K562 (cell line): ENCODE measurements around the gene EML1. TPM values are rescaled to one million over a fixed set of nuclear protein-coding genes. Genes with fewer than 3 reads are reported as not detected.

Source experiments
- ATAC-seq: fragments of 200-7000 bp; cut with Tn5 transposase; 3 replicates; pipeline ENCODE4 v1.9.1; 2020; ENCODE audit warnings: moderate library complexity
- BruUV-seq: library from RNA; stranded (reverse); fragments of 400-500 nt; replicated peaks from 2 replicates; lab custom pipeline; 2021; lab: Mats Ljungman, UMichigan
- CTCF ChIA-PET: fragments of 300-600 bp; formaldehyde crosslinking; extraction: SDS; loops from one replicate; lab custom pipeline; 2021; ENCODE audit warnings: low intra/inter-chr PET ratio; lab: Yijun Ruan, JAX
- POLR2A ChIA-PET: fragments of 300-600, 350-650 bp; sonication (Branson Sonifier 250); formaldehyde crosslinking; extraction: SDS; loops from one replicate; lab custom pipeline; 2021; ENCODE audit warnings: antibody characterized with exemption, inconsistent platforms; lab: Yijun Ruan, JAX
- DNase-seq, 4 experiments: peaks; one replicate each; pipeline versions ENCODE4 v3.0.0 to v3.0.0-alpha.2; 2011 to 2018; ENCODE audit warnings: low spot score in 3 of 4, mixed read lengths in 3 of 4; ENCODE audit errors: extremely low read depth in 1 of 4
- FAIRE-seq: peaks from 2 replicates; lab custom pipeline; 2011; peaks lifted over from hg19 to GRCh38; lab: Jason Lieb, UNC
- H2AFZ ChIP-seq: 2 replicates; pipeline ENCODE4 v1.6.0; 2011; ENCODE audit warnings: low read depth, low read length, control low read depth, inconsistent platforms
- H3K27ac ChIP-seq: fragments of 200-600 bp; 3 replicates; pipeline ENCODE4 v1.8.0; 2011; ENCODE audit warnings: low read depth, mild to moderate bottlenecking, control low read depth, inconsistent platforms, low read length, moderate library complexity, mixed read lengths; ENCODE audit errors: extremely low read depth
- H3K27me3 ChIP-seq, 2 experiments: fragments of 300-600 bp in 1 of 2; 2 replicates in 1 of 2; 3 replicates in 1 of 2; pipeline versions ENCODE4 v1.6.0 to v1.8.0; 2011; ENCODE audit warnings: inconsistent platforms in 2 of 2, low read length in 2 of 2, mild to moderate bottlenecking in 1 of 2, mixed read lengths in 1 of 2, moderate library complexity in 1 of 2; ENCODE audit not compliant: control insufficient read depth in 2 of 2, insufficient read depth in 2 of 2
- H3K36me3 ChIP-seq: fragments of 300-600 bp; 3 replicates; pipeline ENCODE4 v1.8.0; 2011; ENCODE audit warnings: mild to moderate bottlenecking, low read length, inconsistent platforms; ENCODE audit not compliant: control insufficient read depth, insufficient read depth
- H3K4me1 ChIP-seq, 2 experiments: fragments of 200-600 bp in 1 of 2; replicated peaks in 1 of 2; 2 replicates in 1 of 2; 3 replicates in 1 of 2; pipeline versions ENCODE4 v1.5.1 to v1.8.0; 2011; ENCODE audit warnings: inconsistent platforms in 2 of 2, low read length in 2 of 2, mild to moderate bottlenecking in 1 of 2, mixed read lengths in 1 of 2, moderate library complexity in 1 of 2; ENCODE audit not compliant: control insufficient read depth in 2 of 2, insufficient read depth in 2 of 2
- H3K4me2 ChIP-seq: 2 replicates; pipeline ENCODE4 v1.6.1; 2011; ENCODE audit warnings: low read length, control low read depth, inconsistent platforms, mixed read lengths; ENCODE audit not compliant: insufficient read depth
- H3K4me3 ChIP-seq: fragments of 200-600 bp; sonication (generic), shearing (Covaris generic); 2 replicates; pipeline ENCODE4 v1.5.1; 2016; ENCODE audit warnings: control low read depth, inconsistent platforms
- H3K79me2 ChIP-seq: fragments of 200-600 bp; 3 replicates; pipeline ENCODE4 v1.8.0; 2011; ENCODE audit warnings: low read length, inconsistent platforms; ENCODE audit not compliant: control insufficient read depth, insufficient read depth
- H3K9ac ChIP-seq, 2 experiments: 2 replicates each; pipeline versions ENCODE4 v1.6.0 to v1.6.1; 2011; ENCODE audit warnings: low read depth in 2 of 2, low read length in 2 of 2, control low read depth in 1 of 2, inconsistent platforms in 1 of 2, mild to moderate bottlenecking in 1 of 2, mixed read lengths in 1 of 2; ENCODE audit not compliant: insufficient read depth in 1 of 2
- H3K9me1 ChIP-seq: one replicate; pipeline ENCODE4 v1.6.0; 2011; ENCODE audit warnings: inconsistent platforms, mild to moderate bottlenecking, low read length, moderate library complexity; ENCODE audit not compliant: control insufficient read depth, insufficient read depth
- H3K9me3 ChIP-seq: replicated peaks from 2 replicates; pipeline ENCODE4 v1.5.1; 2011; ENCODE audit warnings: low read depth, low read length, inconsistent platforms; ENCODE audit not compliant: control insufficient read depth, insufficient read depth
- H4K20me1 ChIP-seq: replicated peaks from 2 replicates; pipeline ENCODE4 v1.6.1; 2011; ENCODE audit warnings: low read length, inconsistent platforms, mixed read lengths; ENCODE audit not compliant: control insufficient read depth, insufficient read depth
- CBFA2T3 ChIP-seq: fragments of 450-650 bp; IDR thresholded peaks from 2 replicates; pipeline ENCODE4 v1.6.1; 2017
- DNMT1 ChIP-seq: fragments of 450-650 bp; IDR thresholded peaks from 2 replicates; pipeline ENCODE4 v1.6.1; 2016; ENCODE audit warnings: antibody characterized with exemption, mild to moderate bottlenecking
- E2F3 ChIP-seq: fragments of 250-450 bp; sonication (Bioruptor Pico); IDR thresholded peaks from 2 replicates; pipeline ENCODE4 v1.4.0; 2020; ENCODE audit warnings: mild to moderate bottlenecking
- GABPB1 ChIP-seq: sonication (generic); formaldehyde crosslinking; IDR thresholded peaks from 2 replicates; pipeline ENCODE4 v1.8.0; 2022; ENCODE audit warnings: mild to moderate bottlenecking, missing genetic modification reagents
- HMG20B ChIP-seq: fragments of 250-450 bp; sonication (Bioruptor Pico); IDR thresholded peaks from 2 replicates; pipeline ENCODE4 v1.5.0; 2021; ENCODE audit warnings: mild to moderate bottlenecking
- KDM2B ChIP-seq: fragments of 250-450 bp; sonication (Bioruptor Pico); IDR thresholded peaks from 2 replicates; pipeline ENCODE4 v1.8.0; 2021; ENCODE audit warnings: mild to moderate bottlenecking, moderate library complexity
- SIN3A ChIP-seq, 2 experiments: fragments of 150-350 bp in 1 of 2; IDR thresholded peaks; 2 replicates each; pipeline ENCODE4 v1.6.1; 2011 to 2016; ENCODE audit warnings: borderline replicate concordance in 2 of 2, low read depth in 2 of 2, low read length in 2 of 2, mild to moderate bottlenecking in 2 of 2, moderate library complexity in 2 of 2; ENCODE audit not compliant: control insufficient read depth in 1 of 2
- TCF7L2 ChIP-seq: fragments of 150-350 bp; IDR thresholded peaks from 2 replicates; pipeline ENCODE4 v1.6.1; 2016; ENCODE audit warnings: low read depth, mild to moderate bottlenecking, low read length, moderate library complexity
- ZNF253 ChIP-seq: fragments of 250-450 bp; sonication (Bioruptor Pico); conservative IDR thresholded peaks from 2 replicates; pipeline ENCODE4 v1.6.1; 2021; ENCODE audit warnings: mild to moderate bottlenecking
- ZNF431 ChIP-seq: sonication (generic); formaldehyde crosslinking; IDR thresholded peaks from 2 replicates; pipeline ENCODE4 v1.8.0; 2022; ENCODE audit warnings: mild to moderate bottlenecking, missing genetic modification reagents
- WGBS: fragments of 100-300 bp; shearing (Covaris generic); methylation state at CpG from one replicate; pipeline ENCODE4 v1.1.6; 2016; ENCODE audit warnings: low coverage, mixed read lengths; ENCODE audit not compliant: insufficient coverage; ENCODE audit errors: missing lambda C conversion rate; 5-methylcytosine and 5-hydroxymethylcytosine counted together
- in situ Hi-C: fragments of 300-500 bp; cut with MboI; formaldehyde crosslinking; loops from 4 replicates; pipeline ENCODE4 v1.15.0; 2018; ENCODE audit warnings: inconsistent platforms, mixed read lengths
- intact Hi-C: fragments of 100-400 bp; cut with micrococcal nuclease; formaldehyde crosslinking; loops from 2 replicates; pipeline ENCODE4 v1.14.2; 2022
- polyA plus RNA-seq, 8 experiments: library from polyadenylated mRNA; depleted of rRNA in 4 of 8; stranded (reverse) in 5 of 8; unstranded in 3 of 8; fragments of >200 nt; fragmentation: Nextera tagmentation in 2 of 8; fragmentation: Illumina TruSeq in 1 of 8; extraction: Ambion mirVana in 2 of 8; extraction: Trizol in 1 of 8; gene quantifications; 2 replicates each; pipeline versions ENCODE4 v1.2.1 to v1.2.3, GENCODE V29; 2011 to 2014; ENCODE audit warnings: inconsistent platforms in 1 of 8, missing spikeins in 1 of 8
- total RNA-seq, 7 experiments: library from RNA; depleted of rRNA in 6 of 7; stranded (reverse); fragments of >200 nt in 6 of 7; fragmentation: Illumina TruSeq in 2 of 7; extraction: Trizol in 2 of 7; gene quantifications; 2 replicates each; pipeline versions ENCODE4 v1.2.1 to v1.2.3, GENCODE V29; 2011 to 2021; ENCODE audit warnings: low replicate concordance in 1 of 7

The EML1 gene
- total and polyA plus RNA-seq, 9 of the 15 experiments (the other 6 are each of a cell fraction or from before 2014, with no cell fraction given), result 0.01 to 0.35 (median 0.07) TPM; not detected in 2

DNA sequence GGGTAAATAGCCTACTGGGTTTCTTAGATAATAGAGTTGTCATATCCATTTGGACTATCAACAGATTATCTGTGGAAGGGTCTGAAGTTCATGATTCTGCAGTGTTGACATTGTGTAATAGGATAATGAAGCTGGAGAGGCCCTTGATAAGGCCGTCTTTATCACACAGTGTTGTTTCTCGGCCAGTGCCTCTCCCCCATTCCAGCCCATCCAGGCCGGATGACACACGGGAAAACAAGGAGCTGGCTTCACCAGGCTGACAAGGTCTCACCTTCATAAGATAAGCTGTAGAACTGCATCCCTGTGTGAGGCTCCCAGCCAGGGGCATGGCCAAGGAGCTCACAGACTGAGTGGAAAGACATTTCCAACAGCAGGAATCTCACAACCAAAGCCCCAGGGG, 8.7 kb upstream of the EML1 start:
- no peak overlapping the region for H2AFZ ChIP-seq
- ATAC-seq (no peak), DNase-seq (no peak), FAIRE-seq (no peak)
- POLR2A ChIA-PET, result interaction anchor here (1.8 kb wide), 1 partner anchor 8 kb away, joined by 5 read pairs; no protein-coding TSS in a partner anchor
- no peaks in the 10 kb centered on the region for H3K9me1 ChIP-seq
- no peak overlapping the region for H3K4me3 ChIP-seq
- CTCF ChIA-PET, result no interaction called here
- H3K4me2 ChIP-seq, result no peak overlapping the region
- no peak for TF ChIP-seq ZNF253
- 0 out of 2 replicates have a peak, but pooled peaks have one; percentile 8 for TF ChIP-seq CBFA2T3
- no peaks in the 10 kb centered on the region for H3K9me3 ChIP-seq
- no peak overlapping the region for H3K9ac ChIP-seq
- in situ Hi-C loops (no loop called here), intact Hi-C loops (no loop called here)
- BruUV-seq, result no TSS peak
- no peaks in the 10 kb centered on the region for H3K79me2 ChIP-seq
- no peaks in the 10 kb centered on the region for H3K36me3 ChIP-seq
- H3K4me1 ChIP-seq, result no peaks in the 10 kb centered on the region
- H4K20me1 ChIP-seq, result 0 out of 2 replicates have a peak, but pooled peaks cover 2% of the 10 kb centered on the region
- H3K27me3 ChIP-seq, result peaks cover 2 to 23% of the 10 kb centered on the region in 2 experiments; a peak in 2 of 5 replicates
- H3K27ac ChIP-seq, result no peak overlapping the region
- WGBS, result 0% methylated on average over 4 of the region's 4 CpGs

DNA sequence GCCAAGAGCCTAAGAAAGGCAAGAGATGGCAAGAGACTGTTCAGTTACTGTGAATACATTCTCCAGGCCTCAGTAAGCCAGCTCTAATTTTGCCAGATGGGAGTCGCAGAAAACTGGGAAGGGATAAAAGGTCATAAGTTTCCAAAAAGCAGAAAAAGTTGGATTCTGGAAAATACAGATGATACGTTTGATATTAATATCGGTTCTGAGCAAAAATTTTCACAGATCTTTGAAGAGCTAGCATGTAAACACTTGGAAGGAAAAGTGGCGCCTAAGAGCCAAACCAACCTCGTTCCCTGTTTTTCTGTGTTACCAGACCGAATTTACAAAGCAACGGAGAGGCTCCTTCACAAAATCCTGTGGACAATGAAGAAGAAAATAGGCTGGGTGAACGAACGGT, 7.8 kb upstream of the EML1 start:
- 0% methylated on average over 9 of the region's 9 CpGs for WGBS
- CTCF ChIA-PET, result no interaction called here
- POLR2A ChIA-PET, result interaction anchor here (0.6 to 1.8 kb wide), 2 partner anchors 9 to 118 kb away, joined by 3 to 5 read pairs; no protein-coding TSS in a partner anchor
- Histone ChIP-seq H3K27ac (no peak overlapping the region), H2AFZ (no peak overlapping the region), H3K9me1 (no peaks in the 10 kb centered on the region), H3K4me1 (no peaks in the 10 kb centered on the region), H3K36me3 (no peaks in the 10 kb centered on the region)
- no peak for DNase-seq
- intact Hi-C loops, result no loop called here
- FAIRE-seq, result no peak
- TF ChIP-seq ZNF431 (CRISPR knock-in tag) (no peak), KDM2B (CRISPR knock-in tag) (no peak), E2F3 (CRISPR knock-in tag) (no peak), DNMT1 (no peak), TCF7L2 (no peak), HMG20B (CRISPR knock-in tag) (no peak), GABPB1 (CRISPR knock-in tag) (no peak), SIN3A (IDR thresholded peaks at IDR 0.05; ENCODE audit: borderline replicate concordance in 2 of 2, control insufficient read depth in 1 of 2, low read depth in 2 of 2, low read length in 2 of 2) (no peak)
- TF ChIP-seq, all 486 proteins: peak for 0
- Histone ChIP-seq H3K4me2 (no peak overlapping the region), H3K27me3 (peaks cover 2 to 23% of the 10 kb centered on the region in 2 experiments; a peak in 2 of 5 replicates), H3K4me3 (no peak overlapping the region), H3K9ac (no peak overlapping the region), H3K9me3 (no peaks in the 10 kb centered on the region), H4K20me1 (0 out of 2 replicates have a peak, but pooled peaks cover 2% of the 10 kb centered on the region), H3K79me2 (no peaks in the 10 kb centered on the region)
- in situ Hi-C loops, result no loop called here
- ATAC-seq, result no peak
- no TSS peak for BruUV-seq
